OCI-M2 (cell line): ENCODE data around the gene DBNDD1.
"Not testable (repeated sequence)": the region's sequence is repeated elsewhere in the genome, so short reads cannot be mapped to it uniquely, and the experiment has no call there.

ENCODE experiments used
- DNase-seq: peaks from one replicate; lab custom pipeline; 2025; ENCODE audit not compliant: unreplicated experiment; lab: John Stamatoyannopoulos, UW

The DBNDD1 gene

GRCh38 chr16:89993971-89994370 lies 25.3 kb downstream of the DBNDD1 start:
- DNase-seq: no peak

DNA sequence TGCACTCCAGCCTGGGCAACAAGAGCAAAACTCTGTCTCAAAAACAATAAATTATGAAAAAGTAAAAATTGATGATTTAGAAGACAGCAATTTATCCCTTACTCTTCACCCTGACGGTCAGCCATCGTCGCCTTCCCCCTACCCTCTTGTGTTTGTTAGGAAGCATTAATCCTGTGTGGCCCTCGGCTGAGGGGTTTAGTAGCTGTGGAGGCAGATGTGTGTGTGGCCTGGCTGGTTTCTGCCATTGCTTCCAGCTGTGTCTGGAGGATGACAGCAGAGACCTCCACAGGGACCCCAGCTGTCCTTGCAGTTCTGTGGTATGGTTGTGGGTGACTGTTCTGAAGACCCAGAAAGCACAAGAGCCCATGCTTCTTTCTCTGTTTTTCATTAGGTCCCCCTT lies 25.9 kb downstream of the DBNDD1 start:
- no peak for DNase-seq

DNA sequence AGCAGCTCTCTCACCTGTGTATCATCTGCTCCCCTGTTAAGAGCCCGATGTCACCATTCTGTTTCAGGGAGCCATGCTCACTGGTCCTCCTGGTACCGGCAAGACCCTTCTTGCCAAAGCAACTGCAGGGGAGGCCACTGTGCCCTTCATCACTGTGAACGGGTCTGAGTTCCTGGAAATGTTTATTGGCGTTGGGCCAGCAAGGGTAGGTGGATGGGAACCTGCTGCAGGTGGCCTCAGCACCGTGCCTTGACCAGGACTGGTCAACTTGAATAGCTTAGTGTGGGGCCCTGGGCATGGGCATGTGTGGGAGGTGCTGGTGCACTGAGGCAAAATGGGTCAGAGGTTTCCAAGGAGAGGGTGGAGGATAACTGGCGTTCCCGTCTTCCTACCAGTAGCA lies 28.5 kb downstream of the DBNDD1 start:
- DNase-seq: no peak

DNA sequence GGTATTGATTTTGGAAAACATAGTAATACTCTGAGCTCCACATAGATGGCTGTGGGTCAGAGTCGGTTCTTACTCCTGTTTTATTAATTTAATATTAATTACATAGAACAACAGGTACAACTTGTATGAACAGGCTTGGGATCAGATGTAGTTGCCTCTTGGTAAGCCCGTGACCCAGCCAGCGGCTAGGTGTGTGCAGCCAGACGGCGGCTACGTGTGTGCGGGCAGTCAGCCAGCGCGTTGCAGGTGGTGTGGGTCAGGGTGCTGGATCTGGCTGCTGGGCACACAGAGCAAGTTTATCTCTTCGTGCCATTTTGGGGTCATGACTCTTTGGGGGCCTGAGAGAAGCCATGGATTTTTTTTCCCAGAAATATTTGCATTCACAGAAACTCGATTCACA lies 30.3 kb downstream of the DBNDD1 start:
- DNase-seq: no peak

DNA sequence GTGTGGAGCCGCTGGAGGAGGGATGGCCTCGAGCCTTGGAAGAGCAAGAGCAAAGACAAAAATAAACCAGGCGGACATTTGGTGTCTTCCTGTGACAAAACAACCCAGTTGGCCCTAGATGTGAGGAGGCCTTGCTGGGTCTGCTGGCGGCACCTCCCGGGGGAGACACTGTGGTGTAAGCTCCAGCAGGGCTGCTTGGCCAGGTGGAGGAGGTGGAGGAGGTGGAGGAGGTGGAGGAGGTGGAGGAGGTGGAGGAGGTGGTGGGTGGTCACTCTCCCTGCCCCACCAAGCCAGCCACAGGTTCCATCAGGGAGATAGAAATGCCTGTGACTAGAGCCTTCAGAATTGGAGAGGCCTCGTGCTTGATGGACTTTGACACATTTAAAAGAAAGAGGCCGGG lies 32.1 kb downstream of the DBNDD1 start:
- DNase-seq: no peak

DNA sequence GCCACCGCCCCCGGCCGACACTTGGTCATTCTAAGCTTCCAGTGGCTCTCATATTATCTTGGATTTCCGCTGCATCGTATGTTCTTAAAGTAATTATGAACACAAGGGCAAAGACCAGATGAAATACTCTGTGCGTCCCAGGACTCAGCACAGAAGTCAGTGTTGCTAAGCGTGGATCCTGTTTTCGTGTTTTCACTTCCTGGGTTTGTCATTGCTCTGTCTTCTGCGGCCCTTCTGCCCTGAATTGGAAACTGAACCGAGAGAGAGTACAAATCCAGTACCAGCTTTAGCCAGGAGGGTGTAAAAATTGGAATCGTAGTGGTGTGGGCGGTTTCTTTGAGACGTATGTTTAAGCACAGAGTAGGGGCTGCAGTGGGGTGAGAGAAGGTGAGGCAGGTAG lies 32.7 kb downstream of the DBNDD1 start:
- DNase-seq: no peak

DNA sequence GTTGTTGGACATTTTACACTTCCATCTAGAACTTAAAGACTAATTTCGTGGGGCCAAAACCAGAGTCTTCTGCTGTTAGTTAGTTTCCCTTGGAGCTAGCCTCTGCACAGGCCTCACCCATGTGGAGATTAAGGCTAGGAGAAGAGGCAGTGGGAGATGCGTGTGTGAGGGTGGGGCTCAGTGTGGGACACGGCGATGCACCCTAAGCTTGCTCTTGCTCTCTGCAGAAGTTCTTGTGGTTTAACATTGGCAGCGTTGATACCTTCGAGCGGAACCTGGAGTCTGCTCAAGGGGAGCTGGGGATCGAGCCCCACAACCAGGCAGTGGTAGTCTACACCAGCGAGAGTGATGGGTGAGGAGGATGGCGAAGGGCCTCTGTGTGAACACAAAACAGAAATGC lies 34.0 kb downstream of the DBNDD1 start:
- DNase-seq: no peak

DNA sequence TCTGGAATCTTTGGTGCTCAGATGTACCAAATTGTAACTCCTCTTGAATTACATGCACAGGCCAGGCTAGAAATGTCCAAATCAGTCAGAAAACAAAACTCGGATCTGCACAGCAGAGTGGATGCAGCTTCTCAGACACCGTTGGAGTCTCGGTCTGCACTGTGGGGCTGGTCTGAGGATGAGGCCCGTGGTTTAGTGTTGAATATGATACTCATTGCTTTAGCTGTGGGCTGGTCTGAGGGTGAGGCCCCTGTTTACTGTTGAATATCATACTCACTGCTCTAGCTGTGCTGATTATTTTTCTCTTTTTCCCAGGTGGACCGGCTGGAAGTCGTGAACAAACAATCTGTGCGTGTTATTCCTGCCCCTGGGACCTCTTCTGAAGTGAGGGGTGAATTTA lies 35.0 kb downstream of the DBNDD1 start:
- DNase-seq: no peak

DNA sequence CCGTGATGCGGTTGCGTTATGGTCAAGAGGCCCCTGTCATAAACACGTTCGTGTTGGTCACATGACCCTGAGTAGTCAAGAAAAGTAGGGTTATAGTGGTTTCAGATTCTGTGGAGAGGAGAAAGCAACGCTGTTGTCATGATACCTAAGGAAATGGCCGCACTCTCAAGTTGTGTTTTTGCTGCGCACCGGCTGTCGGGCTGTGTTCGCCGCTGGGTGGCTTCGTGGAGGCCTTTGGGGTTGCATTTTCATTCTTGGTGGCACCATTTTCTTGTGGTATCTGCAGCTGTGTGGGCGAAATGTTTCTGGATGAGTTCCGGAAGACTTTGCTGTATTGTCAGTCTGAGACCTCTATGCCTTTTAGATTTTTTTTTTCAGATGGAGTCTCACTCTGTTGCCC lies 35.7 kb downstream of the DBNDD1 start:
- DNase-seq: no peak

GRCh38 chr16:89982318-89982717 lies 36.9 kb downstream of the DBNDD1 start:
- no peak for DNase-seq

DNA sequence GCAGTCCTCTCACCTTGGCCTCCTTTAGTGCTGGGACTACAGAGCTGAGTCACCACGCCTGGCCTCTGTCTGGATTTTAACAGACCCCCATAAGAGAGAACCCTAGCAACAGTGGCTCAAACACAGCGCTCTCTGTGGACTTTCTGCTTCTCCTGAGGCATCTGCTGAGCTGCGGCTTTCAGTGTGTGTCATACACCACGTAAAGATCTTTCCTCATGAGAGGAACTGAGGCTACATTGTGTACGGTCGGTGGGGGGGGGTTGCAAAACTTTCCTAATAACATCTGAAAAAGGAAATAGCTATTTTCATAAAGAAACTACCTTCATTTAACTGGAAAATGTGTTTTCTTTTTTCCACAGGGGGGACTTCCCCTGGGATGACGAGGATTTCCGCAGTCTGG lies 37.8 kb downstream of the DBNDD1 start:
- no peak for DNase-seq

- DNase-seq: no peak
These were observed 44.4 kb downstream of the DBNDD1 start for GRCh38 chr16:89974870-89975269.

- no peak for DNase-seq
These were observed 45.5 kb downstream of the DBNDD1 start for GRCh38 chr16:89973654-89974335.

- no peak for DNase-seq
These were observed 46.0 kb downstream of the DBNDD1 start for GRCh38 chr16:89973235-89973634.

DNA sequence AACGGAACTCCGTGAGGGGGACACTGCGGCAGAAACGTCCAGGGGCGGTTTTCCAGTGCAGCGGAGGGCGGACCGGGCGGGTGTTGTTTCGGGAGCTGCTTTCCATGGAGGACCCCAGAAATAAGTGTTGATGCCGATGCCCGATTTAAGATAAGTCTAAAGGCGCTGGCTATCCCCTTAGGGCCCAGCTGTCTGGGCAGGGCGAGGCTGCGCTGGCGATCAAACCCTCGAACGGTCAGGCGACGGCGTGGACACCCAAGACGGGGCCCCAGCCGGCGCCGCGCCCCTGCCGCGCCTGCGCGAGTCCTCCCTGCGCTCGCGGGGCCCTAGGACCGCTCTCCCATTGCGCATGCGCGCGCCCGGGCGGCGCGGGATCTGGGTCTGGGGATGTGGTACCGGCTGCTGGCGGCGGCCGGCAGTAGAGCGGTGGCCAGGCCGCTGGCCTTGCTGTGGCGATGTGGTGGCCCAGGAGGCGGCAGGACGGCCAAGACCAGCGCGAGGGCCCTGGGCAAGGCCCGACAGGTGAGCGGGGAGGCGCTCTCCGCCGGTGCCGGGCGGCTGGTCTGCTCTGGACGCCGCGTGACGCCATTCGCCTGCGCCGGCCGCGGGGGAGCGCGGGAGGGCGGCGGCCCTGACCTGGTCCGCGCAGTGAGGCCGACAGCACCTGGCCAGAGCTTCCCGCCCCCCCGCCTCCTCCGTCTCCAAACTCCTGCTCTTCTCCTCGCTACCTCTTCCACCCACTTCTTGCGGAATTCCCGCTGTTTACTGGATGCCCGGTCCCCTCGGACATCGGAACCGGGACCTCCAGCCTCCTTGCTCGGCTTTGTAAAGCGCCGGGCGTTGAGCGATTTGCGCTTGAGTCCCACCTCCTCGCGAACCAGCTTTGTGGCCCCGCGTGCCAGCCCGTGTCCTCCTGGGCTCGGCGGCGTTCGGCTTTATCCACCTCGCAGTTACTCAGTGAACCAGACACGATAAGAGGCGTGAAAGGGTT lies 46.7 kb downstream of the DBNDD1 start:
- DNase-seq: peak; percentile 26

GRCh38 chr16:89971495-89972243 lies 47.6 kb downstream of the DBNDD1 start:
- no peak for DNase-seq

DNA sequence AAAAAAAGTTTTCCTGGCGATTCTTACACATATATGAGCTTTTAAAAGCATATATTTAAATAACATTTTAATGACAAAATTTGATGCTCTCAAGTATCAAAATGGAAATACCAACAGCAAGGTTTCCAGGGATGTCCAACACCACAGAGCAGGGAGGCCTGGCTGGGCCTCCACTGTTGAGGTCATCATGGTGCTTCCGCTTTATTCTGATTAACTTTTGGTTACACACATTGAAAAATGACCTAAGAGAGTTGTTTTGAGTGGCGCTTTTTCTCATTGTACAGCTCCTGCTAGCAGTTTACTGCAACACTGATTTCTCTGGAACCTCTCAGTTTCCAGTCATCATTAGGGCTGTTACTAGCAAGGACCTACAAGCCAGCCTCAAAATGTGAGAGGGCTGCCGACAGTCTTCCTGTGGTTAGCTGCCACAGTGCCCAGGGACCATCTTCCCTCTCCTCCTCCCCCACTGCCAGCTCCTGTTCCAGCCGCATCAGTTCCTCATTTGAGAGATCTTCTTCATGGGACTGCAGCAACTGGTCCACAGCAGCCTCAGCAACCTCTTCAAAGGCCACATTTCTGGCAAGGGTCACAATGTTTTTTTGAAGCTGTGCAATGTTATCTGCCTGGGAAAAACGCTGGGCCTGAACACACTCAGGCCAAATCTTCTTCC lies 49.4 kb downstream of the DBNDD1 start:
- no peak for DNase-seq

DNA sequence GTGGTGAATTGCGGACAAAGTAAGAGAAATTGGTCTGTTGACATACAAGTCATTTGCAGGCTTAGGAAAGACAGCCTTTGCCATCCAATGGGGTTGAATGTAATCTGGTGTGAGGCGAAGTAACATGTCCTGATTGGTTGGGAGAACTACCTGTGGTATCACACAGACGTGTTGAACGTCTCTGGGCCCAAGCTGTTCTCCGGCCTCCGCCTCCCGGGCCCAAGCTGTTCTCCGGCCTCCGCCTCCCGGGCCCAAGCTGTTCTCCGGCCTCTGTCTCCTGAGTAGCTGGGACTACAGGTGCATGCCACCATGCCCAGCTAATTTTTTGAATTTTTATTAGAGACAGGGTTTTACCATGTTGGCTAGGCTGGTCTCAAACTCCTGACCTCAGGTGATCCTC lies 51.2 kb downstream of the DBNDD1 start:
- not testable (repeated sequence) for DNase-seq

DNA sequence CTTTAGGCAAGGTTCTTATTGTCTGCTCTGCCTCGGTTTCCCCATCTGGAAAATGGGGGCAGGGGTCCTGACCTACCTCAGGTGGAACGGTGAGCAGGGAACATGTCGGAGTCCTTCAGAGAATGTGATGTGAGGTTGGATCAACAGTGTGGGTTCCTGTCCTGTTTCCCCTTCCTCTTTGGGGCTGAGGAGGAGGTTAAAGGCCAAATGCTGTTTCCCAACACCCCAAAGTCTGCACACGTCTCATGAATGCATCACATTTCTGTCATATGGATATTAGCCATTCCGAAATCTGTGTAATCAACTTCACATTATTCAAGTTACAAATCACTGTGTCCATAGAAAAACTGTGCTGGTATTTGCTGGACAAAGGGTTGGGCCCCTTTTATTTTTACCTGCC lies 51.8 kb downstream of the DBNDD1 start:
- DNase-seq: not testable (repeated sequence)

DNA sequence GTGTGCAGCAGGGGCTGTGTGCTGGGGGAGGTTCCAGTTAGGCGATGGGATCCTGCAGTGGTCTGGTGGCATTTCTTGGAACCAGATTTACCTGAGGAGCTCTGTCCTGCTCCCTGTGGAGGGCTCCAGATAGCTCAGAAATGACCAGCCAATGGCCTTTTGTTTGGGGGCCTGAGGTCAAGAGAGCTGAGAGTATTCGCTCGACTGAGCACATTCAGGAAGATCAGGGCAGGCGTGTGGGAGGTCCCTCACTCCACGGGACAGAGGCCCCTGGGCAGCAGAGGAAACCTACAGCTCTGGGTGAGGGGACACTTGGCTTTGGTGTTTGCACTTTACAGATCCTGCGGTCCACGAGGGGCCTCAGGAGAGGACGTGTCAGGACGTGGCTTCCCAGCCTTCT lies 52.5 kb downstream of the DBNDD1 start:
- DNase-seq: no peak
